Endothelial cell of umbilical vein (primary cell): ENCODE results near the gene DDR1.

Experiments used
- CTCF ChIP-seq, 2 donors: IDR thresholded peaks; 1 replicate in 1 of 2; 2 replicates in 1 of 2; pipeline ENCODE4 v1.5.1; 2011; ENCODE audit warnings: low read length in 2 of 2, mild to moderate bottlenecking in 2 of 2, moderate library complexity in 2 of 2, control low read depth in 1 of 2, inconsistent platforms in 1 of 2, low read depth in 1 of 2; ENCODE audit not compliant: insufficient read depth in 1 of 2; ENCODE audit errors: extremely low read depth in 1 of 2
- EZH2 ChIP-seq: IDR thresholded peaks from 2 replicates; pipeline ENCODE4 v1.6.1; 2012; ENCODE audit warnings: borderline replicate concordance, low read depth, mild to moderate bottlenecking, moderate library complexity, low read length, inconsistent platforms; ENCODE audit not compliant: severe bottlenecking
- FOS ChIP-seq: IDR thresholded peaks from 2 replicates; pipeline ENCODE4 v1.6.1; 2011; ENCODE audit warnings: mild to moderate bottlenecking, low read length, moderate library complexity, borderline replicate concordance; ENCODE audit not compliant: insufficient read depth
- GATA2 ChIP-seq: IDR thresholded peaks from 2 replicates; pipeline ENCODE4 v1.7.0; 2011; ENCODE audit warnings: low read depth, mild to moderate bottlenecking, moderate library complexity, mixed read lengths, low read length; ENCODE audit not compliant: insufficient read length, insufficient read depth
- JUN ChIP-seq: IDR thresholded peaks from 2 replicates; pipeline ENCODE4 v1.6.1; 2011; ENCODE audit warnings: borderline replicate concordance, low read depth; ENCODE audit not compliant: insufficient read length, insufficient read depth
- MYC ChIP-seq: IDR thresholded peaks from one replicate; pipeline ENCODE4 v1.6.1; 2011; ENCODE audit warnings: mild to moderate bottlenecking, low read depth, low read length
- POLR2A ChIP-seq: IDR thresholded peaks from 2 replicates; pipeline ENCODE4 v1.6.1; 2012; ENCODE audit warnings: low read depth, mild to moderate bottlenecking, control low read depth, low read length
- POLR2AphosphoS5 ChIP-seq: IDR thresholded peaks from 2 replicates; pipeline ENCODE4 v1.6.1; 2012; ENCODE audit warnings: low read depth, mild to moderate bottlenecking, control low read depth, low read length, moderate library complexity; ENCODE audit not compliant: insufficient read depth
- TF ChIP-seq, protein P1 (sequence below): IDR thresholded peaks from 2 replicates; pipeline ENCODE4 v1.6.1; 2011; ENCODE audit not compliant: insufficient read depth, insufficient read length

- TF ChIP-seq POLR2AphosphoS5 (no peak), CTCF (IDR thresholded peaks at IDR 0.05; ENCODE audit: extremely low read depth in 1 of 2, insufficient read depth in 1 of 2, low read depth in 1 of 2, low read length in 2 of 2) (no peak), POLR2A (no peak), EZH2 (no peak), MYC (no peak), JUN (no peak), GATA2 (no peak), FOS (no peak)
- TF ChIP-seq, protein P1, sequence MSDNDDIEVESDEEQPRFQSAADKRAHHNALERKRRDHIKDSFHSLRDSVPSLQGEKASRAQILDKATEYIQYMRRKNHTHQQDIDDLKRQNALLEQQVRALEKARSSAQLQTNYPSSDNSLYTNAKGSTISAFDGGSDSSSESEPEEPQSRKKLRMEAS = no peak
Measured at GRCh38 chr6:30894935-30895334, 10.6 kb downstream of the DDR1 start.
